ENCODE measurements around the gene APPL1.

- TF ChIP-seq CTCF (IDR thresholded peaks at IDR 0.05; ENCODE audit: extremely low read depth in 1 of 2, insufficient read depth in 1 of 2, low read depth in 1 of 2, low read length in 2 of 2) = no peak
- TF ChIP-seq POLR2AphosphoS5 (IDR thresholded peaks at IDR 0.05; ENCODE audit: insufficient read depth, low read depth, low read length) = no peak
- TF ChIP-seq POLR2A (IDR thresholded peaks at IDR 0.05; ENCODE audit: low read depth, low read length) = no peak
- no peak for TF ChIP-seq MAX (IDR thresholded peaks at IDR 0.05; ENCODE audit: insufficient read depth, insufficient read length)
- TF ChIP-seq JUN (IDR thresholded peaks at IDR 0.05; ENCODE audit: borderline replicate concordance, insufficient read depth, insufficient read length, low read depth) = no peak
- no peak for TF ChIP-seq MYC (IDR thresholded peaks at IDR 0.05; ENCODE audit: low read depth, low read length)
- no peak for TF ChIP-seq FOS (IDR thresholded peaks at IDR 0.05; ENCODE audit: borderline replicate concordance, insufficient read depth, low read length)
- no peak for TF ChIP-seq EZH2 (IDR thresholded peaks at IDR 0.05; ENCODE audit: borderline replicate concordance, low read depth, low read length, severe bottlenecking)
Observed at GRCh38 chr3:57274845-57275244, 47.3 kb downstream of the APPL1 start.

Data from endothelial cell of umbilical vein (primary cell).